ENCODE results near the gene PTOV1. TPM values are rescaled to one million over a fixed set of nuclear protein-coding genes. Genes with fewer than 3 reads are reported as not detected.

PTOV1 gene
- total RNA-seq, 4 donors from 2014 or later, result 77.6 to 88.2 (median 87.0) TPM

- intact Hi-C loops (cut with DNase I; ENCODE audit: low total_unique reads), result loop anchor here (10.0 kb wide), 1 partner anchor 1238 kb away; the partner anchor contains the start of gene DBP
- in situ Hi-C loops (cut with MboI; ENCODE audit: low sequenced_read_pairs in 4 of 4), result loop anchor here in 2 of 4 donors (10.0 kb wide), 1 partner anchor 58 kb away; the partner anchor contains the start of genes FUZ (in 2 of the 2) and MED25 (in 2 of the 2)
- peak overlapping the region in 2 of 4 donors; percentile 5 to 45 for H3K27ac ChIP-seq
Observed at GRCh38 chr19:49872245-49873128, 21.5 kb downstream of the PTOV1 start.

GRCh38 chr19:49873129-49873521 lies 22.2 kb downstream of the PTOV1 start:
- Histone ChIP-seq H3K4me1 (peaks cover 42 to 44% of the 10 kb centered on the region in 2 donors), H3K36me3 (peaks cover 0 to 16% of the 10 kb centered on the region in 2 donors), H3K27ac (no peak overlapping the region), H3K9me3 (no peaks in the 10 kb centered on the region), H3K4me3 (no peak overlapping the region), H3K27me3 (no peaks in the 10 kb centered on the region)
- in situ Hi-C loops (cut with MboI; ENCODE audit: low sequenced_read_pairs in 4 of 4) (loop anchor here in 2 of 4 donors (10.0 kb wide), 1 partner anchor 58 kb away; the partner anchor contains the start of genes FUZ (in 2 of the 2) and MED25 (in 2 of the 2)), intact Hi-C loops (cut with DNase I; ENCODE audit: low total_unique reads) (loop anchor here (10.0 kb wide), 1 partner anchor 1238 kb away; the partner anchor contains the start of gene DBP)
- TF ChIP-seq POLR2A (IDR thresholded peaks at IDR 0.05) (no peak), CTCF (IDR thresholded peaks at IDR 0.05 in 4 of 5, conservative IDR thresholded peaks at IDR 0.05 in 1 of 5) (no peak)
- DNase-seq (no peak), ATAC-seq (no peak)

More at GRCh38 chr19:49872245-49873128, 21.5 kb downstream of the PTOV1 start:
- Histone ChIP-seq H3K4me3 (no peak overlapping the region), H3K36me3 (peaks cover 0 to 16% of the 10 kb centered on the region in 2 donors), H3K9me3 (no peaks in the 10 kb centered on the region), H3K4me1 (peaks cover 48% of the 10 kb centered on the region in 2 donors), H3K27me3 (no peaks in the 10 kb centered on the region)
- no peak for ATAC-seq
- no peak for TF ChIP-seq POLR2A (IDR thresholded peaks at IDR 0.05)
- no peak for TF ChIP-seq CTCF (IDR thresholded peaks at IDR 0.05 in 4 of 5, conservative IDR thresholded peaks at IDR 0.05 in 1 of 5)
- no peak for DNase-seq

GRCh38 chr19:49873834-49874233 lies 22.9 kb downstream of the PTOV1 start:
- in situ Hi-C loops (cut with MboI; ENCODE audit: low sequenced_read_pairs in 4 of 4), result loop anchor here in 2 of 4 donors (10.0 kb wide), 1 partner anchor 59 kb away; the partner anchor contains the start of genes FUZ (in 2 of the 2) and MED25 (in 2 of the 2)

More at GRCh38 chr19:49873834-49874233, 22.9 kb downstream of the PTOV1 start:
- no peak for TF ChIP-seq CTCF (IDR thresholded peaks at IDR 0.05 in 4 of 5, conservative IDR thresholded peaks at IDR 0.05 in 1 of 5)
- TF ChIP-seq POLR2A (IDR thresholded peaks at IDR 0.05), result no peak
- H3K36me3 ChIP-seq, result peaks cover 0 to 20% of the 10 kb centered on the region in 2 donors
- H3K27me3 ChIP-seq, result no peaks in the 10 kb centered on the region
- peak overlapping the region in 3 of 4 donors; percentile 91 to 100 (median 99) for H3K27ac ChIP-seq
- H3K9me3 ChIP-seq, result no peaks in the 10 kb centered on the region
- no peak overlapping the region for H3K4me3 ChIP-seq
- intact Hi-C loops (cut with DNase I; ENCODE audit: low total_unique reads), result loop anchor here (10.0 kb wide), 1 partner anchor 1239 kb away; the partner anchor contains the start of gene DBP
- no peak for ATAC-seq
- peaks cover 42 to 44% of the 10 kb centered on the region in 2 donors for H3K4me1 ChIP-seq
- no peak for DNase-seq
